K562 (cell line): ENCODE measurements around the gene MED16. TPM values are rescaled to one million over a fixed set of nuclear protein-coding genes. Genes with fewer than 3 reads are reported as not detected.
A peak's percentile ranks its signal among the peaks of the same experiment; 100 is the strongest.

ENCODE experiments used
- CBFB ChIP-seq: sonication (generic); formaldehyde crosslinking; IDR thresholded peaks from 2 replicates; pipeline ENCODE4 v1.4.0; 2020; ENCODE audit warnings: mild to moderate bottlenecking, missing genetic modification reagents
- CBX5 ChIP-seq: IDR thresholded peaks from 2 replicates; pipeline ENCODE4 v1.6.1; 2014; ENCODE audit warnings: low read depth, borderline replicate concordance
- CREB3 ChIP-seq: fragments of 450-650 bp; conservative IDR thresholded peaks from 2 replicates; pipeline ENCODE4 v1.6.1; 2016; ENCODE audit warnings: missing genetic modification characterization, low read depth, mild to moderate bottlenecking, missing compliant biosample characterization, moderate library complexity
- CREM ChIP-seq: IDR thresholded peaks from 2 replicates; pipeline ENCODE4 v1.6.1; 2014; ENCODE audit warnings: antibody characterized with exemption, low read depth
- DNMT1 ChIP-seq: fragments of 450-650 bp; IDR thresholded peaks from 2 replicates; pipeline ENCODE4 v1.6.1; 2016; ENCODE audit warnings: antibody characterized with exemption, mild to moderate bottlenecking
- HEY1 ChIP-seq: fragments of 250-450 bp; sonication (Bioruptor Pico); IDR thresholded peaks from 2 replicates; pipeline ENCODE4 v1.5.0; 2020; ENCODE audit warnings: mild to moderate bottlenecking, moderate library complexity, borderline replicate concordance
- HLTF ChIP-seq: fragments of 450-650 bp; IDR thresholded peaks from 2 replicates; pipeline ENCODE4 v1.6.1; 2016
- HNRNPLL ChIP-seq: fragments of 200-400 bp; formaldehyde crosslinking; IDR thresholded peaks from 2 replicates; pipeline ENCODE4 v1.6.1; 2017; ENCODE audit warnings: low read length, low read depth, mild to moderate bottlenecking; ENCODE audit not compliant: poor library complexity, severe bottlenecking
- ILK ChIP-seq: fragments of 450-650 bp; IDR thresholded peaks from 2 replicates; pipeline ENCODE4 v1.6.1; 2016; ENCODE audit warnings: missing genetic modification characterization, low read depth, mild to moderate bottlenecking, missing compliant biosample characterization, moderate library complexity, borderline replicate concordance
- KDM4B ChIP-seq, 2 experiments: fragments of 450-650 bp in 1 of 2; sonication (generic) in 1 of 2; IDR thresholded peaks; 2 replicates each; pipeline ENCODE4 v1.6.1; 2016 to 2017; ENCODE audit warnings: borderline replicate concordance in 2 of 2, antibody characterized with exemption in 1 of 2, low read depth in 1 of 2, mild to moderate bottlenecking in 1 of 2
- MLLT1 ChIP-seq, 2 experiments: fragments of 450-650 bp; IDR thresholded peaks; 2 replicates each; pipeline ENCODE4 v1.6.1; 2016
- PHB2 ChIP-seq: fragments of 450-650 bp; IDR thresholded peaks from 2 replicates; pipeline ENCODE4 v1.6.1; 2017; ENCODE audit warnings: low read depth
- PHF8 ChIP-seq: fragments of 200-600 bp; sonication (generic); IDR thresholded peaks from 2 replicates; pipeline ENCODE4 v1.6.1; 2012; ENCODE audit warnings: mixed run types, mild to moderate bottlenecking, inconsistent platforms, low read length, moderate library complexity, borderline replicate concordance
- POLR2AphosphoS5 ChIP-seq: IDR thresholded peaks from 2 replicates; pipeline ENCODE4 v1.6.1; 2011; ENCODE audit warnings: mild to moderate bottlenecking, low read depth, low read length, moderate library complexity; ENCODE audit not compliant: control insufficient read depth, insufficient read depth
- PURB ChIP-seq: sonication (generic); formaldehyde crosslinking; IDR thresholded peaks from 2 replicates; pipeline ENCODE4 v1.9.0; 2021; ENCODE audit warnings: low read depth, mild to moderate bottlenecking, missing genetic modification reagents
- RBM39 ChIP-seq: fragments of 200-400 bp; formaldehyde crosslinking; optimal IDR thresholded peaks from 2 replicates; pipeline ENCODE3; 2018; ENCODE audit warnings: low read depth, low read length
- SUPT5H ChIP-seq: fragments of 450-650 bp; IDR thresholded peaks from 2 replicates; pipeline ENCODE4 v1.6.1; 2016
- TARDBP ChIP-seq: fragments of 450-650 bp; IDR thresholded peaks from 2 replicates; pipeline ENCODE4 v1.6.1; 2016
- UBTF ChIP-seq, 2 experiments: IDR thresholded peaks; 2 replicates each; pipeline ENCODE4 v1.6.1; 2012; ENCODE audit warnings: improper control_type of control experiment in 2 of 2, low read depth in 2 of 2, low read length in 2 of 2, borderline replicate concordance in 1 of 2
- ZNF507 ChIP-seq: conservative IDR thresholded peaks from 2 replicates; pipeline ENCODE4 v1.6.1; 2017; ENCODE audit warnings: missing genetic modification characterization, missing compliant biosample characterization
- ZNF561 ChIP-seq: fragments of 450-650 bp; formaldehyde crosslinking; conservative IDR thresholded peaks from 2 replicates; pipeline ENCODE4 v1.4.0; 2020; ENCODE audit warnings: mild to moderate bottlenecking, moderate library complexity
- ZNF766 ChIP-seq: fragments of 200-800 bp; sonication (Bioruptor generic); conservative IDR thresholded peaks from 2 replicates; pipeline ENCODE4 v1.6.1; 2016; ENCODE audit warnings: missing genetic modification characterization, missing compliant biosample characterization
- ZSCAN32 ChIP-seq: fragments of 450-650 bp; formaldehyde crosslinking; IDR thresholded peaks from 2 replicates; pipeline ENCODE4 v1.4.0; 2020; ENCODE audit warnings: mild to moderate bottlenecking, moderate library complexity
- polyA plus RNA-seq, 8 experiments: library from polyadenylated mRNA; depleted of rRNA in 4 of 8; stranded (reverse) in 5 of 8; unstranded in 3 of 8; fragments of >200 nt; fragmentation: Nextera tagmentation in 2 of 8; fragmentation: Illumina TruSeq in 1 of 8; extraction: Ambion mirVana in 2 of 8; extraction: Trizol in 1 of 8; gene quantifications; 2 replicates each; pipeline versions ENCODE4 v1.2.1 to v1.2.3, GENCODE V29; 2011 to 2014; ENCODE audit warnings: inconsistent platforms in 1 of 8, missing spikeins in 1 of 8
- total RNA-seq, 7 experiments: library from RNA; depleted of rRNA in 6 of 7; stranded (reverse); fragments of >200 nt in 6 of 7; fragmentation: Illumina TruSeq in 2 of 7; extraction: Trizol in 2 of 7; gene quantifications; 2 replicates each; pipeline versions ENCODE4 v1.2.1 to v1.2.3, GENCODE V29; 2011 to 2021; ENCODE audit warnings: low replicate concordance in 1 of 7

Gene MED16
- total and polyA plus RNA-seq, 9 of the 15 experiments (the other 6 are each of a cell fraction or from before 2014, with no cell fraction given) = 0.89 to 59.9 (median 8.6) TPM

- TF ChIP-seq CBFB (CRISPR knock-in tag) (no peak), HLTF (no peak), ZNF561 (no peak), ZNF507 (no peak), DNMT1 (no peak), KDM4B (IDR thresholded peaks at IDR 0.05; ENCODE audit: borderline replicate concordance in 2 of 2, low read depth in 1 of 2) (peak in 1 of 2 experiments; percentile 90; a peak in 2 of 4 replicates), RBM39 (no peak), PURB (CRISPR knock-in tag) (no peak), HNRNPLL (no peak), POLR2AphosphoS5 (0 out of 2 replicates have a peak, but pooled peaks have one; percentile 21), CBX5 (peak; percentile 29; the same call in 1 of the 2 replicates), TARDBP (no peak), CREB3 (tag) (no peak), PHF8 (peak; percentile 44; the same call in 1 of the 2 replicates), UBTF (IDR thresholded peaks at IDR 0.05; ENCODE audit: borderline replicate concordance in 1 of 2, low read depth in 2 of 2, low read length in 2 of 2) (0 out of 4 replicates have a peak, but pooled peaks of 1 of the 2 experiments have one; percentile 54), MLLT1 (IDR thresholded peaks at IDR 0.05) (no peak), SUPT5H (peak; percentile 70), ZSCAN32 (CRISPR knock-in tag) (no peak), CREM (peak; percentile 55; the same call in 1 of the 2 replicates), ILK (tag) (no peak), HEY1 (CRISPR knock-in tag) (no peak), PHB2 (no peak), ZNF766 (CRISPR knock-in tag) (no peak)
Measured at GRCh38 chr19:916645-917322, 23.8 kb upstream of the MED16 start (continued).
